Suprapubic skin (tissue), 3 donors: ENCODE measurements around the gene SPIRE2.

Experiments used
- CTCF ChIP-seq, 2 donors: fragments of 200-600 bp in 1 of 2; fragments of 450-650 bp in 1 of 2; sonication (generic) in 1 of 2; IDR thresholded peaks; one replicate each; pipeline ENCODE4 v1.5.1; 2016 to 2019; ENCODE audit warnings: antibody characterized with exemption in 2 of 2, mild to moderate bottlenecking in 1 of 2, moderate library complexity in 1 of 2
- POLR2A ChIP-seq, 2 donors: fragments of 450-650 bp; IDR thresholded peaks; one replicate each; pipeline ENCODE4 v1.6.1; 2017; ENCODE audit warnings: antibody characterized with exemption in 2 of 2, mild to moderate bottlenecking in 2 of 2, moderate library complexity in 2 of 2

- no peak for TF ChIP-seq CTCF (IDR thresholded peaks at IDR 0.05)
- TF ChIP-seq POLR2A (IDR thresholded peaks at IDR 0.05), result no peak
Measured at GRCh38 chr16:89798832-89799370, 29.4 kb upstream of the SPIRE2 start.
